Mesothelial cell of epicardium (in vitro differentiated cells): Measurements from ENCODE around the gene MACROH2A1. TPM values are rescaled to one million over a fixed set of nuclear protein-coding genes. Genes with fewer than 3 reads are reported as not detected.
A peak's percentile ranks its signal among the peaks of the same experiment; 100 is the strongest.

Source experiments
- DNase-seq, 2 experiments: peaks; one replicate each; pipeline ENCODE4 v3.0.0; 2021; ENCODE audit warnings: low spot score in 2 of 2; ENCODE audit not compliant: unreplicated experiment in 2 of 2
- H3K27ac Mint-ChIP-seq: 2 replicates; pipeline ENCODE4 v1.8.0; 2021; ENCODE audit warnings: mixed read lengths
- H3K27me3 Mint-ChIP-seq: 2 replicates; pipeline ENCODE4 v1.8.0; 2021; ENCODE audit warnings: low read depth, mixed read lengths
- H3K36me3 Mint-ChIP-seq: 2 replicates; pipeline ENCODE4 v1.8.0; 2021; ENCODE audit warnings: mixed read lengths
- H3K4me1 Mint-ChIP-seq: 2 replicates; pipeline ENCODE4 v1.8.0; 2021; ENCODE audit warnings: mixed read lengths
- H3K4me3 Mint-ChIP-seq: 2 replicates; pipeline ENCODE4 v1.8.0; 2021; ENCODE audit warnings: mild to moderate bottlenecking, moderate library complexity, mixed read lengths
- H3K9me3 Mint-ChIP-seq: 2 replicates; pipeline ENCODE4 v1.8.0; 2021; ENCODE audit warnings: mixed read lengths
- total RNA-seq: library from RNA; stranded (reverse); gene quantifications from 3 replicates; pipeline ENCODE4 v1.2.1, GENCODE V29; 2021
- TF ChIP-seq, protein P1 (sequence below): fragments of 200-600 bp; sonication (generic); IDR thresholded peaks from one replicate; pipeline ENCODE4 v1.5.0; 2021; ENCODE audit warnings: antibody characterized with exemption; ENCODE audit not compliant: unreplicated experiment

Gene MACROH2A1
- total RNA-seq, 1 donor from 2014 or later = 276 TPM

DNA sequence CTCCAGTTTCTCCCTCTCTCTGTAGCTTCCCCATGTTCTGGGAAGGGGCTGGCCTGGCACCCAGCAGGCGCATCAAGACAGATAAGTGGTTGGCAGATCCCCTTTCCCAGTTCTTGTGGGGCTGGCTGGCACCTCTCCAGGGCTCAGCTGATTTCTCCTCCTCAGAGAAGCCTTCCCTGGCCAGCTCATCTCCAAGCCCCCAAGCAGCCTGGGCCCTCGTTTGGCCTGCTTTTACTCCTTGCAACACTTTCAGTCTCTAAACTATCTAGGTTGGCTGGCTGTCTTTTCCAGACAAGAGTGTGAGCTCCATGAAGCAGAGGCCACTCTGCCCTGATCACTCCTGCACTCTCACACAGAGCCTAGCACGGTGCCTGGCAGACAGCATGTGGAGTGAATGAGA is 13.5 kb downstream of the MACROH2A1 start:
- TF ChIP-seq, protein P1, sequence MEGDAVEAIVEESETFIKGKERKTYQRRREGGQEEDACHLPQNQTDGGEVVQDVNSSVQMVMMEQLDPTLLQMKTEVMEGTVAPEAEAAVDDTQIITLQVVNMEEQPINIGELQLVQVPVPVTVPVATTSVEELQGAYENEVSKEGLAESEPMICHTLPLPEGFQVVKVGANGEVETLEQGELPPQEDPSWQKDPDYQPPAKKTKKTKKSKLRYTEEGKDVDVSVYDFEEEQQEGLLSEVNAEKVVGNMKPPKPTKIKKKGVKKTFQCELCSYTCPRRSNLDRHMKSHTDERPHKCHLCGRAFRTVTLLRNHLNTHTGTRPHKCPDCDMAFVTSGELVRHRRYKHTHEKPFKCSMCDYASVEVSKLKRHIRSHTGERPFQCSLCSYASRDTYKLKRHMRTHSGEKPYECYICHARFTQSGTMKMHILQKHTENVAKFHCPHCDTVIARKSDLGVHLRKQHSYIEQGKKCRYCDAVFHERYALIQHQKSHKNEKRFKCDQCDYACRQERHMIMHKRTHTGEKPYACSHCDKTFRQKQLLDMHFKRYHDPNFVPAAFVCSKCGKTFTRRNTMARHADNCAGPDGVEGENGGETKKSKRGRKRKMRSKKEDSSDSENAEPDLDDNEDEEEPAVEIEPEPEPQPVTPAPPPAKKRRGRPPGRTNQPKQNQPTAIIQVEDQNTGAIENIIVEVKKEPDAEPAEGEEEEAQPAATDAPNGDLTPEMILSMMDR = no peak
- no peaks in the 10 kb centered on the region for H3K27me3 Mint-ChIP-seq
- H3K27ac Mint-ChIP-seq = peak overlapping the region; percentile 69
- H3K4me1 Mint-ChIP-seq = peaks cover 22% of the 10 kb centered on the region
- peaks cover 47% of the 10 kb centered on the region for H3K36me3 Mint-ChIP-seq
- no peaks in the 10 kb centered on the region for H3K9me3 Mint-ChIP-seq
- H3K4me3 Mint-ChIP-seq = no peak overlapping the region
- DNase-seq = no peak

DNA sequence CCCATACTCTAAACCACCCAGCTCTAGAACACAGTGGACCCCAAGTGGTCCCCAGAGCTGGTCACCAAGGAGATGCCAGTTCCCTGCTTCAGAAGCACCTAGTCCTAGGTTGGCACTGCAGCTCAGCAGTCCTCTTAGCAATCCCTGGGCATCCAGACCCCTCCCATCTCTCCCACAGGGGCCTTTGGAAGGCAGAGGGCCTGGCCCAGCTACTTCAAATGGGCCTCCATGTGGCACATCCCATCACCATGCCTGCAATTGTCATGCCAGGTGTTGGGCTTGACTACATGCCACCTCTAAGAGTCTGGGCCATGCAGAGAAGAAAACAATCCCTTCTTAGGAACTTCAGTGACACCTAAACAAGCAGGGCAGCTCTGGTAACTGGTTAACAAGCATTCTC is 14.1 kb downstream of the MACROH2A1 start:
- no peak for DNase-seq
- TF ChIP-seq, protein P1 = no peak
- H3K4me1 Mint-ChIP-seq = peaks cover 27% of the 10 kb centered on the region
- H3K9me3 Mint-ChIP-seq = no peaks in the 10 kb centered on the region
- no peak overlapping the region for H3K4me3 Mint-ChIP-seq
- H3K27me3 Mint-ChIP-seq = no peaks in the 10 kb centered on the region
- peaks cover 46% of the 10 kb centered on the region for H3K36me3 Mint-ChIP-seq
- H3K27ac Mint-ChIP-seq = no peak overlapping the region

DNA sequence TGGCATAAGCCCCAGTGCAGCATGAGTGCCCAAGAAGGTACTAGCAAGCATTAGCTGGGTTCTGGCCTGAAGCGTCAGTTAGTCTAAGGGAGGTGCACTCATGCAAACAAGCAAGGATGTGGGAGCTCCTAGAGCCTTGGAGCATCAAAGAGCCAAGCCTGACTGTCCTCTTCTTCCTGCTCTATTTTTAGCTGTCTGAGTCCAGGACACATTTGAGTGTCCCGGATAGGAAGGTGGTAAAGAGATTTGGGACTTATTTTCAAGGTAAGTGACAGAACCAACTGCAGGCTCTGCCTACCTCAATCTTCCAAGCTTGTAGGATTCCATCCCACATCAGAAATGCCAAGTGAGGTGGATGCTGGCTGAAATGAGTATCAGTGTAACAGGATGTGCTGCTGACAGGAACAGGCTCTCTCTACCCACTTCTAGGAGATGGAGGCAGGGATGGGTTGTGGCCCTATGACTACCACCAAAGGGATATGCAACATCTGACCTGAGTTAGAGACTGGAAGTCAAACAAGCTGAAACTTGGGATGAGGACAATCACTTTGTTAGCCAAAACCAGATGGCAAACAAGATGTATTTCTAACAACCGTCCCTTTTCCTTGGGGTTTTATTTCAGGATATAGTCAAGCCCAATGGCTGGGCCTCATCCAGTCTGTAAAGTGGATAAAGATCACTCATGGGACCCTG is 15.1 kb downstream of the MACROH2A1 start:
- Mint-ChIP-seq H3K36me3 (peaks cover 49% of the 10 kb centered on the region), H3K9me3 (no peaks in the 10 kb centered on the region), H3K27ac (peak overlapping the region; percentile 47), H3K4me3 (no peak overlapping the region), H3K27me3 (no peaks in the 10 kb centered on the region), H3K4me1 (peaks cover 37% of the 10 kb centered on the region)
- TF ChIP-seq, protein P1 = no peak
- DNase-seq = no peak

DNA sequence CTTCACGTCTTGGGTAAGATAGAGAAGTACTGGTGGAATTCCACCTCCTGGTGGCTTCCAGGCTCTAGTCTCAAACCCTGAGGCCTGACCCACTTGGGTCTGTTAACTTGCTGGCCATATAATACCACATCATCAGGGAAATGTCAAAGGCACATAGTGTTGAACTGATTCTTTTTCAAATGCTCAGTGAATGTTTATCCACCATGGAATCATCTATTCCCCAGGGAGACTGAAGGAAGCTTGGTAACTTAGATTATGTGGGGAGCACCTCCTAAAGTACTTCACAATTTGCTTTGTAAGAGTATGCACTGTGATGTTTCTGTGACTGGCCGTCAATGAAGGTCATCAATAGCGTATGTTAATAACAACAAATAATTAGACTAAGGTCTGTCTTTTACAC is 16.1 kb downstream of the MACROH2A1 start:
- Mint-ChIP-seq H3K4me3 (no peak overlapping the region), H3K36me3 (peaks cover 48% of the 10 kb centered on the region), H3K27me3 (no peaks in the 10 kb centered on the region), H3K27ac (no peak overlapping the region), H3K9me3 (no peaks in the 10 kb centered on the region), H3K4me1 (peaks cover 47% of the 10 kb centered on the region)
- no peak for DNase-seq
- TF ChIP-seq, protein P1 = no peak

DNA sequence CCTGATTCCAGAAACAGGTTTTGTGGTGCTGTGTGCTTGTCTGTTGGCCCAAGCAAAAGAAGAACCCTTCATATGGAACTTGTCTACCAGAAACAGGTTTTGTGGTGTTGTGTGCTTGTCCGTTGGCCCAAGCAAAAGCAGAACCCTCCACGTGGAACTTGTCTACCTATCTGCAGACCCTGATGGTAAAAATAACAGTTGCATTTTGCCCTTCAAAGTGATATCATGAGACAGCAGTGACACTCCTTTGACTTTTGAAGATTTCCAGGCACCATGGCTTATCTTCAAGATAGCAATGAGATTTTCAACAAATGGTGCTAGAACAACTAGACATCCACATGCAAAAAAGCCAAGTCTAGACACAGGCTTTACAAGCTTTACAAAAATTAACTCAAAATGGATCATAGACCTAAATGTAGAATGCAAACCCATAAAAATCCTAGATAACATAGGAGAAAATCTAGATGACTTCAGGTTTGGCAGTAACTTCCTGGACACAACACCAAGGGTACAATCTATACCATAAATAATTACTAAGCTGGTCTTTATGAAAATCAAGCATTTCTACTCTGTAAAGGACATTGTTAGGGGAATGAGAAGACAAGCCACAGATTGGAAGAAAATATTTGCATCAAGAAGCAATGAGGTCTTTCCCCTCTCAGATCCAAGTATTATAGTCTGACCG is 16.8 kb downstream of the MACROH2A1 start:
- no peak for DNase-seq
- Mint-ChIP-seq H3K4me1 (peaks cover 52% of the 10 kb centered on the region), H3K27ac (peak overlapping the region; percentile 79)

More for the DNA sequence above, 16.8 kb downstream of the MACROH2A1 start:
- Mint-ChIP-seq H3K27me3 (no peaks in the 10 kb centered on the region), H3K36me3 (peaks cover 42% of the 10 kb centered on the region), H3K9me3 (no peaks in the 10 kb centered on the region), H3K4me3 (no peak overlapping the region)
- TF ChIP-seq, protein P1 = no peak
